IgD-negative memory B cell (primary cell): ENCODE measurements around the gene PKD2L2. TPM values are rescaled to one million over a fixed set of nuclear protein-coding genes. Genes with fewer than 3 reads are reported as not detected.
"Not testable (repeated sequence)": the region's sequence is repeated elsewhere in the genome, so short reads cannot be mapped to it uniquely, and the experiment has no call there.

Experiments used
- H3K27ac Mint-ChIP-seq, 3 donors: one replicate each; pipeline ENCODE4 v1.8.0; 2020 to 2022; ENCODE audit warnings: mild to moderate bottlenecking in 3 of 3, mixed read lengths in 3 of 3, moderate library complexity in 1 of 3
- H3K27me3 Mint-ChIP-seq: one replicate; pipeline ENCODE4 v1.8.0; 2021; ENCODE audit warnings: mixed read lengths
- H3K36me3 Mint-ChIP-seq: one replicate; pipeline ENCODE4 v1.8.0; 2020; ENCODE audit warnings: mild to moderate bottlenecking, mixed read lengths
- H3K4me1 Mint-ChIP-seq, 3 donors: one replicate each; pipeline ENCODE4 v1.8.0; 2020 to 2022; ENCODE audit warnings: mixed read lengths in 3 of 3, mild to moderate bottlenecking in 1 of 3
- H3K4me3 Mint-ChIP-seq, 4 donors: one replicate each; pipeline ENCODE4 v1.8.0; 2020 to 2022; ENCODE audit warnings: mild to moderate bottlenecking in 4 of 4, mixed read lengths in 4 of 4, moderate library complexity in 3 of 4
- H3K9me3 Mint-ChIP-seq, 3 donors: one replicate each; pipeline ENCODE4 v1.8.0; 2020 to 2021; ENCODE audit warnings: mixed read lengths in 3 of 3, mild to moderate bottlenecking in 1 of 3
- polyA plus RNA-seq: library from polyadenylated mRNA; unstranded; fragments of 300-500 nt; fragmentation: Illumina TruSeq; gene quantifications from one replicate; pipeline ENCODE4 v1.2.3, GENCODE V29; 2021

Gene PKD2L2
- polyA plus RNA-seq, 1 donor from 2014 or later = 0.46 TPM

- Mint-ChIP-seq H3K4me1 (no peaks in the 10 kb centered on the region), H3K27me3 (no peaks in the 10 kb centered on the region), H3K9me3 (no peaks in the 10 kb centered on the region), H3K36me3 (peaks cover 5% of the 10 kb centered on the region), H3K27ac (peak overlapping the region in 1 of 3 donors; percentile 14), H3K4me3 (no peak overlapping the region)
Observed at GRCh38 chr5:137957948-137958347, 68.7 kb downstream of the PKD2L2 start.

GRCh38 chr5:137959488-137959887 is 70.2 kb downstream of the PKD2L2 start:
- Mint-ChIP-seq H3K9me3 (no peaks in the 10 kb centered on the region), H3K27ac (no peak overlapping the region), H3K4me1 (no peaks in the 10 kb centered on the region), H3K27me3 (no peaks in the 10 kb centered on the region), H3K36me3 (peaks cover 4% of the 10 kb centered on the region), H3K4me3 (no peak overlapping the region)

DNA sequence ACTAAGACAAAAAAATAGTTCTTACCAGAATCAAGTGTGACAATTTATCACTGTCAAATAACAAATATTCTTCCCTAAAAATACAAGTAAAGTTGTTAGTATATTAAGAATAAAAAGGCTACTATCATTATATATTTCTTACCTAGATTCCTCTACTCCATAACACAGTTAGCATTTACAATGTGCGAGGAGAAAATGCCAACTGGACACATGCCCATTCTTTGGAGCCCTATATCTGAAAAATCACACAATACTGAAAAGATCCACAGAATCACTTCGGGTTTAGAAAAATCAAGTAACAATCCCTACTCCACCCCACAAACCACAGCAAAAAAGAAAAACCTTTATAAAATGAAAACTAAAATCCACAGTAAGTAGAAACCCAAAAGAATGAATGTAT is 70.9 kb downstream of the PKD2L2 start:
- H3K9me3 Mint-ChIP-seq = no peaks in the 10 kb centered on the region
- no peak overlapping the region for H3K27ac Mint-ChIP-seq
- no peak overlapping the region for H3K4me3 Mint-ChIP-seq
- peaks cover 6% of the 10 kb centered on the region for H3K36me3 Mint-ChIP-seq
- H3K4me1 Mint-ChIP-seq = peaks cover 0 to under 1% (median 0%) of the 10 kb centered on the region in 3 donors
- no peaks in the 10 kb centered on the region for H3K27me3 Mint-ChIP-seq

DNA sequence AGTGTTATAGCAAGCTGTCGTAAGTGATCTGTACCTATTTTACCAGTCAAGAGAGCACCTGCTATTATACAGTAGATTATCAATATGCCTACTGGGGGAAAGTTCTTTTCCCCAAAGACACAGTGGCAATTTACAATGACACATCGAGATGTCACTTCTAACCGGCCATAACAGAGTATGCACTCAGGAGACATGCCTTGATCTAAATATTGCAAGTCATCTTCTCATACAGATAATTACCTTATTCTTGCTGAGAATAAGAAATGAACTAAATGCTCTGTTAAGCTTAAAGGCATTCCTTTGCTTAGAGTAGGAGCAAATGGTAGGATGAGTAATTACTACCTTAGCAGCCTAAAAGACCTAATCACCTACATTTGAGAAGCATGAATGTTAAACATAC is 71.6 kb downstream of the PKD2L2 start:
- peaks cover 9% of the 10 kb centered on the region for H3K36me3 Mint-ChIP-seq
- no peak overlapping the region for H3K4me3 Mint-ChIP-seq
- H3K27ac Mint-ChIP-seq = no peak overlapping the region
- peaks cover 0 to 7% (median 0%) of the 10 kb centered on the region in 3 donors for H3K4me1 Mint-ChIP-seq
- no peaks in the 10 kb centered on the region for H3K9me3 Mint-ChIP-seq
- no peaks in the 10 kb centered on the region for H3K27me3 Mint-ChIP-seq

DNA sequence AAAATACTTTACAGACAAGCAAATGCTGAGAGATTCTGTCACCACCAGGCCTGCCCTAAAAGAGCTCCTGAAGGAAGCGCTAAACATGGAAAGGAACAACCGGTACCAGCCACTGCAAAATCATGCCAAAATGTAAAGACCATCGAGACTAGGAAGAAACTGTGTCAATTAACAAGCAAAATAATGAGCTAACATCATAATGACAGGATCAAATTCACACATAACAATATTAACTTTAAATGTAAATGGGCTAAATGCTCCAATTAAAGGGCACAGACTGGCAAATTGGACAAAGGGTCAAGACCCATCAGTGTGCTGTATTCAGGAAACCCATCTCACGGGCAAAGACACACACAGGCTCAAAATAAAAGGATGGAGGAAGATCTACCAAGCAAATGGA is 81.1 kb downstream of the PKD2L2 start:
- not testable (repeated sequence) for H3K4me1 Mint-ChIP-seq, H3K27ac Mint-ChIP-seq, H3K9me3 Mint-ChIP-seq, H3K27me3 Mint-ChIP-seq, H3K4me3 Mint-ChIP-seq
- H3K36me3 Mint-ChIP-seq = peaks cover 13% of the 10 kb centered on the region

DNA sequence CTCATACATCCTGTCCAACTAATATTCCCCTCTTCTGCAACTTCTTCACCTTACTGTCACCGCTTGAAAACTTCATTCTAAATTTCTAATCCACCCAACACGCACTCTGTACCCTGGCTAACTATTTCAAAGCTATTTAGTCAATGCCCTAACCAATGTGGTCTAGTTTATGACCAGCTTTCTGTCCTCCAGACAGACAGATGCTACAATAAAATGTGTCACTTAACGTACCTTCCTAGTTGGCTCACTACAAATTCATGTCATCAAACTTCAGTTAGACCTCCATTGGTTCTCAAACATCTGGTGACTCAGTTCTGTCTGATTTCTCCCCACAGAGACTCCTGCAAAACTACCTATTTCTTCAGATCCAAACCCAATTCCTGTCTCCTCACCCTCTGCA is 86.0 kb downstream of the PKD2L2 start:
- H3K4me1 Mint-ChIP-seq = peaks cover 0 to 4% (median 2%) of the 10 kb centered on the region in 3 donors
- H3K27me3 Mint-ChIP-seq = no peaks in the 10 kb centered on the region
- no peak overlapping the region for H3K4me3 Mint-ChIP-seq
- peak overlapping the region in 1 of 3 donors; percentile 42 for H3K27ac Mint-ChIP-seq
- peaks cover 0 to 4% (median 3%) of the 10 kb centered on the region in 3 donors for H3K9me3 Mint-ChIP-seq
- H3K36me3 Mint-ChIP-seq = peaks cover 22% of the 10 kb centered on the region

- Mint-ChIP-seq H3K4me3 (no peak overlapping the region), H3K4me1 (peaks cover 6 to 21% (median 8%) of the 10 kb centered on the region in 3 donors), H3K27ac (no peak overlapping the region), H3K27me3 (no peaks in the 10 kb centered on the region), H3K36me3 (peaks cover 3% of the 10 kb centered on the region), H3K9me3 (no peaks in the 10 kb centered on the region)
Observed at GRCh38 chr5:137989419-137989818, 100.2 kb downstream of the PKD2L2 start.

Other genes with a start within 250 kb of the PKD2L2 start
- gene KLHL3, start 153.4 kb upstream of the PKD2L2 start, polyA plus RNA-seq = 0.86 TPM
- 20.6 TPM for gene HNRNPA0, start 135.1 kb upstream of the PKD2L2 start, polyA plus RNA-seq
- gene MYOT, start 21.6 kb upstream of the PKD2L2 start, polyA plus RNA-seq = 0.94 TPM
- gene FAM13B, start 143.6 kb downstream of the PKD2L2 start, polyA plus RNA-seq = 34.2 TPM
- gene WNT8A, start 194.6 kb downstream of the PKD2L2 start, polyA plus RNA-seq = not detected
- not detected for gene NME5, start 250.0 kb downstream of the PKD2L2 start, polyA plus RNA-seq